NCI-H345 (cell line): ENCODE measurements around the gene RPP25.
"Not testable (repeated sequence)": the region's sequence is repeated elsewhere in the genome, so short reads cannot be mapped to it uniquely, and the experiment has no call there.

Source experiments
- DNase-seq: peaks from one replicate; lab custom pipeline; 2025; lab: John Stamatoyannopoulos, UW

Gene RPP25

DNA sequence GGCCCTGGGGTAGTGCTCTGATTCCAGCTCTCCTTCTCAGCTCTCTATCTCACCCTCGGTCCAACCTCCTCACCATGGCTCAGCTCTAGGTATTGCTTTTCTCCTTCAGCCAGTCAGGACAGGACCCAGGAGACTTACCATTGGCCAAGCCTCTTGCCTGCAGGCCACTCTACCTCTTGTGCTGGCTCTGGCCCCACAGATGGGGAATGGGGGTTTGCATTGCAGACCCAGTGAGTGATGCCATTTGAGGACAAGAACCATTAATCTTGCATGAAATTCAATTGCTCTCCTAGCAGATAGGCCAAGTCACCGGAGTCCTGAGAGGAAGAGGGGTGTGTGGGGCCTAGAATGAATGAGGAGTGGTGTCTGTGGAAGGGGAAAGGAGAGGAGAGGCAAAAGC, 6.1 kb upstream of the RPP25 start:
- no peak for DNase-seq

DNA sequence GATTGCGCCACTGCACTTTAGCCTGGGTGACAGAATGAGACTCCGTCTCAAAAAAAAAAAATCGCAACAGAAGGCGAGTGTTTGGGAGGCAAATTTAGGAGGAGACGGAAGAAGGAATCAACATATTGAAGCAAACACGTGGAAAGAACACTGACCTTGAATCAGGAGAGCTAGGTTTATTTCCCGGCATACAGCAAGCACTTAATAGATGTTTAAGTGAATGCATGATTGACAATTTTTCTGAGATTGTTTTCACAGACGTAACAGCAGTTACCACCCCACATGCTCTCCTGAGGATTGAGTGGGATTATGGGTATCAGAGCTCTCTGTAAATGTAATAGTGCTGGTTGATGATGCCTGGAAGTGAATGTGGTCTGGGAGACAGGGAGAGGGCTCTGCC, 5.6 kb upstream of the RPP25 start:
- no peak for DNase-seq

DNA sequence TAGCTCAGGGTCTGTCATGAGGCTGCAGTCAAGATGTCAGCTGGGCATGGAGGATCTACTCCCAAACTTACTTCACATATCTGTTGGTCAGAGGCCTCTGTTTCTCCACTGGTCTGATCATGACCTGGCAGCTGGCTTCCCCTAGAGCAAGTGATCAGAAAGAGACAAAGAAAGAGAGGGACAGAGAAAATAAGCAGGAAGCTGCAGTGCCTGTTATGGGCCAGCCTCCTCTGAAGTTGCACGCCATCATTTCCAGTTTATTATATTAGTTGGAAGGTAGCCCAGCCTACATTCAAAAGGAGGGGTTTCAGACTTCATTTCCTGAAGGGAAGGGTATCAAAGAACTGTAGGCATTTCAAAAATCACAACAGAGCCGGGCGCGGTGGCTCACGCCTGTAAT, 5.0 kb upstream of the RPP25 start:
- no peak for DNase-seq

DNA sequence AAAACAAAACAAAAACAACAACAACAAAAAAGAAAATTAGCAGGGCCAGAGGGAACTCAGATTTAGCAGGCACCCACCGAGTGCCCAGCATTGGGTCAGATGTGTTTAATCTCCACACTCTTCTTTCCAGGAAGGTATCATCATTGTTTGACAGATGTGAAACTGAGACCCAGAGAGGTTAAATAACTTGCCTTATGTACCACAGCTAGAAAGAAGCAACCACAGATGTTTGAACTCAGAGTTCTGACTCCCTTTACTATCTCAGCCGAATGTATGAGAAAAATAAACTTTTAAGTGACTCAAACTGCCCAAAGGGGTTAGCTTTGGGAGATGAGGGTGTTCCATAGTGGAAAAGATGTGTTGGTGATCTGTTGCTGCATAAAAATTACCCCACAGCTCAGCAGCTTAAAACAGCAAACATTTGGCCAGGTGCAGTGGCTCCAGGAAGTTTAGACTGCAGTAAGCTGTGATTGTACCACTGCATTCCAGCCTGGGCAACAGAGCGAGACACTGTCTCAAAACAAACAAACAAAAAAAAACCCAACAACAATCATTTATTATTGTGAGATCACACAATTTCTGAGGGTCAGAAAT, 4.5 kb upstream of the RPP25 start:
- no peak for DNase-seq

DNA sequence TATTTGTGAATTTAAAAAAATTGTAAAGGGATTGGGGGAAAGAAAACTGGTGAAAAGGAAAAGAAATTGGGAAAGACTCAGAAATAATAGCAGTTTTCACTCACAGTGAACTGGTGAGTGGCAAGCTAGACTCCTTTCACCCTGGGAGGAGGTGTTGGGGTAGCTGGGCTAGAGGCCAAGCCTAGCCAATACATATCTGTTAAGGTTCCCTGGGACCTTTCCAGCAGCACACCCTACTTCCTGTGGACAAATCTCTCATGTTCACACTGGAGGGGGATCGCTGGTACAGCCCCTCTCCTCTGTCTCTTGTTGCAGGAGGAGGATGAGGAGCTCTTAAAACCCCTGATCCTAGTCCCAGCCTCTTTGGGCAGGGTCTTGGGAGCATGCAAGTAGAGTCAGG, 3.7 kb upstream of the RPP25 start:
- no peak for DNase-seq

DNA sequence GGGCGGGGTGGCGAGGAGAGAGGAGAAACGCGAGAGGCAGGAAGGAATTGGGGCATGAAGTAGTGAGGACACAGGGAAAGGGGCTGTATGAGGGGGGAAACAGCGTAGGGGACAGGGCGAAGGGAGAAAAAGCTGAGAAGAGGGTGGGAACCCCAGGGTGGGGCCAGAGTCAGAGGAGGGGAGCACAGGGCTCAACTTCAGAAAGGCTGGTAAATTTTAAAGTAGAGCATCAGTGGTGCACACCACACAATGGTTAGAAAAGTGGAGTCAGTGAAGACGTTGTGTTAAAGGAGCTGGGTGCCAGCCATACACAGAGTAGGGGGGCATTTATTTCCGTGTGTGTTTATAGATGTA, 3.0 kb upstream of the RPP25 start:
- no peak for DNase-seq

DNA sequence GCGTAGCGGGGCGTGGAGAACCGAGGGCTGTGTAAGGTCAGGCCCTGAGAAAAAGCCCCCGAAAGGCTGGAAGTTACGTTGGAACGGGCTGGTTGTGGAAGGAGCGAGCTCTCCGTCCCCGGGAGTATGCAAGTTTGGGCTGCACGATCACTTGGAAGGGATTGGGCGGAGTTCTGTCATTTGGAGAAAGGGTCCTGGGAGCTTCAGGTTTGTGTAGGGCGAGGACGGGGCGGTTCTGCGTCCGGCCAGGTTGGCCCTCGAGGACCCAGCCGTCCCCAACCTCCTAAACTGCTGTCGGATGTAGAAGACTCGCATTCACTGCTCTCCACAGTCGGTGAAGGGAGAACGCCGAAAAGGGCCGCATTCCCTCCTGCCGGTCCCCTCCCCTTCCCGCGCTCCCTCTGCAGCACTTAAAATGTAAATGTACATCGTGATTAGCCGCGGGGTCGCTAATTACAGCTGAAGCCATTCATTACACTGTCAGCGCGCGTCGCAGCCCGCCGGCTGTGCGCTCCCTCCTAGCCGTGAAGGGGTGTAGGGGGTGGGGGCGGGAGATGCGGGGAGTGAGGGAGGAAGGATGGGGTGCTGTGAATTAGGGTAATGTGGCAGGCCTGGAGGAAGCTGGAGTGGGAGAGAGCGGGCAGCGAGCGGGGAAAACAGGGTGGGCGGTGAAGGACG, 2.5 kb upstream of the RPP25 start:
- no peak for DNase-seq

DNA sequence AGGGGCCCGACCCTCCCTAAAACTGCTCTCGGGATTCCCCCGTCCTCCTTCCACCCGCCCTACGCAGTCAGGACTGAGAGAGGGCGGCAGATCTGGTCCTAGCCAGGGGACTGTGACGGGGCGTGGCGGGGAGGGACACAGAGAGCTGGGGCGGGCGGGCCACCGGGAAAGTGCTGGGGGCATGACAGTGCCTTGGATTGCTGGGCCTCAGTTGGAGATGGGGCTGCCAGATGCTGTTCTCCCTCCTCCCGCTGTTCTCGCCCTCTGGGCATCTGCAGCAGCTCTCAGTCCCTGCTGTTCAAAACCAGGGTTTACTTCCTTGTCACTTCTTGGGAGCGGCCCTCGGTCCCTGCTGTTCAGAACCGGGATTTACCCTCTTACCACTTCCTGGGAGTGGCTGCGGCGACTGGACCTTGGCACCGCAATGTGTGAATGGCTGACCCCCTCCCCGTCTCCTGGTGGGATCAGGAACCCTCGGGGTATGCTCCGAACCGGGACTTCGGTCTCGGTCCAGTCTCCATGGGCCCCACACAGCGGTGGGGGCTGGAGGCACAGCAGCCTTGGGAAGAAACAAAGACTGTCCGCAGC, 1.8 kb upstream of the RPP25 start:
- no peak for DNase-seq

DNA sequence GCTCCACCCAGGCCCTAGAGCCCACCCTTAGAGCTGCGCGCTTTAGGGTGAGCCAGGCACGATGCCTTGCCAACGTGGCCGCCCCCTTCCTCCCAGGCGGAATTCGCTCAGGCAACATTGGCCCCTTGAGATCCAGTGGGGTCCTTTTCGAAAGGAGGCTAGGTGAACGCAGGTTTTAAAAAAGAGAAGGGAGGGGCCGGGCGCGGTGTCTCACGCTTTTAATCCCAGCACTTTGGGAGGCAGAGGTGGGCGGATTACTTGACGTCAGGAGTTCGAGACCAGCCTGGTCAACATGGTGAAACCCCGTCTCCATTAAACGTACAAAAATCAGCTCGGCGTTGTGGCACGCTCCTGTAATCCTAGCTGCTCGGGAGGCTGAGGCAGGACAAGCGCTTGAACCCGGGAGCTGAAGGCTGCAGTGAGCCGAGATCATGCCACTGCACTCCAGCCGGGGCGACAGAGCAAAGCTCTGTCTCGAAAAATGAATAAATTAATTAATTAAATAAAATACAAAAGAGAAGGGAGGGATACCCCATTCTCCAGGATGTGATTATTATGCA, 984 bp upstream of the RPP25 start:
- DNase-seq, result no peak

DNA sequence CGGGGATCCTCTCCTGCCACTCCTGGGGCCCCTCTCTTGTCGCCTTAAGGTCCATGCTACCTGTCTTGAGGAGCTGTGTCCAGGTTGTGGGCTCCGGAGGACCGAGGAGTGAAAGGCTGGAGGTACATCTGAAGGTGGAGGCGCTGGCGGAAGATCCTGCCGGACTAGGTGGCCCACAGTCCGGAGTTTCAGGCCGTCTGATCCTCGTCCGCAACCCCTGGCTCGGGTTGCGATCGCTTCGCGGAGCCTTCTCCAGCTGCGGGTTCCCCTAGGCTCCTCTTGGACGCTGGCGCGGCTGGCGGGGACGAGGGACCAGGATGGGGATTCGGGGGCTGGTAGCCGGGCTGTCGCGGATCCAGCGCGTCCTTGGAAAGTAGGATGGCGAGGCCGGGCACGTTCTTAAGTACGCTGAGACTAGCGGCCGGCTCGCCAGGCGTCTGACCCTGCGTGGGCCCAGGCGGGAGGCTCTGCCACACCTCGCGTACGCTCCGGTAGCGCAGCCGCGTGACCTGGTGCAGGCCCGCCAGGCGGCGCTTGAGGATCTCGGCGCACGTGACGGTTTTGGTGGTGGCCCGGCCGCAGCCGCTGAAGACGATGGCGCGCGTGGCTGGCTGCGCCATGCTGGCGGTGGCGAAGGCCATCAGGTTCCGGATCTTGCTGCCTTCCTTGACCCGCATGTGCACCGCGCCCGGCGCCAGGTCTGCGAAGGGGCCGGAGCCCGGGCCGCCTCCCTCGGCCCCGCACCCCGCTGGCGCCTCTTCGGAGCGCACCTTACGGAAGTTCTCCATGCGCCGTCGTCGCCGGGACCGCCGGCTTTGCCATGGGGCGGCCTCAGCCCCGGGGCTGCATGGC, 550 bp downstream of the RPP25 start:
- DNase-seq, result no peak

DNA sequence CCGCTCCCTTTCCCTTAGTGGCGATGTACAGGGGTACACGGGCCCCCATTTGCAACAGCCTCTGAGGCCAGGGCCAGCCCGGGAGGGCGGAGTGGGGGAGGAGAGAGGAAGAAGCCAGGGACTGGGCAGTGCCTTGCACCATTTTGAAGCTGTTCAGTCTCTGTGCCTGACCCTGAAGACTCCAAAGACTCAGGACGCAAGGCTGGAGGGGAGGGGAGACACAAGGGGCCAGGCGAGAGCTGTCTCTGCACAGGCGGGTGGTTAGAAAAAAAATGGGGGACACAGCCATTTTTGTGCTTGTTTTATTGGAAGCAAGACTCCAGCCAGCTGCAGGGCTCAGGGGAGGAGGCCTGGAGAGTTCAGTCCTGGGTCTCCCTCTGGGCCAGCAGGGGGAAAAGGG, 1.6 kb downstream of the RPP25 start:
- no peak for DNase-seq

DNA sequence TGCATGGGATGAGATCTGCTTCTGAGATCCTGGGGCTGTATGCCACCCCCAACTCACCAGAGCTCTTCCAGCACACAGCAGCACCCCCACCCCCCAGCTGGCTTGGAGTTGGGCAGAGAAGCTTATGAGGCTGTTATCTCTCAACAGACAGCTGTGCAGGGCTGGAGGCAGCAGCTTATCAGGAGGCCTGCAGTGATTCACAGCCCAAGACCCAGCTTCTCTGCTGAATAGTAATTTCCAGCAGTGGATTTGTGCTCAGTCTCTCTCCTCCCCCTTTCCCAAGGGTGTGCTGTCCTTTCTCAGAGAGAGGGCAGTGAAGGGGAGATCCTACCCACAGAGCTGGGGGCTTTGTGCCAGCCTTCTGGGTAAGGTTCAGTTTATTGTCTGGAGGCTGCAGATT, 2.1 kb downstream of the RPP25 start:
- no peak for DNase-seq

DNA sequence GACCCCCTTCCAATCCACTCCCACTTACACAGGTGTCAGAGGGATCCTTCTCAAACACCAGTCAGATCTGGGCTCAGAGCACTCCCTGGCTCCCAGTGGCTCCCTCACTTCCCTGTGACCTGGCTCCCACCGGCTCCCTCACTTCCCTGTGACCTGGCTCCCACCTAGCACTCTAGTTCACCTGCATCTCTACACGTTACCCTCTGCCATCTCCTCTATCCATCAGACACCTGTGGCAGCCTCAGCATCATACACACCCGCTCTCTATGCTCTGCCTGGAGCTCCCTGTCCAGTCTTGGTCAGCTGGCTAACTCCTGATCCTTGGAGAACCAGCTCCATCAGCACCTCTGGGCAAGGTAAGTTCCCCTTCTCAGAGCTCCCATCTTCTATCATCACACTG, 5.6 kb downstream of the RPP25 start:
- no peak for DNase-seq

DNA sequence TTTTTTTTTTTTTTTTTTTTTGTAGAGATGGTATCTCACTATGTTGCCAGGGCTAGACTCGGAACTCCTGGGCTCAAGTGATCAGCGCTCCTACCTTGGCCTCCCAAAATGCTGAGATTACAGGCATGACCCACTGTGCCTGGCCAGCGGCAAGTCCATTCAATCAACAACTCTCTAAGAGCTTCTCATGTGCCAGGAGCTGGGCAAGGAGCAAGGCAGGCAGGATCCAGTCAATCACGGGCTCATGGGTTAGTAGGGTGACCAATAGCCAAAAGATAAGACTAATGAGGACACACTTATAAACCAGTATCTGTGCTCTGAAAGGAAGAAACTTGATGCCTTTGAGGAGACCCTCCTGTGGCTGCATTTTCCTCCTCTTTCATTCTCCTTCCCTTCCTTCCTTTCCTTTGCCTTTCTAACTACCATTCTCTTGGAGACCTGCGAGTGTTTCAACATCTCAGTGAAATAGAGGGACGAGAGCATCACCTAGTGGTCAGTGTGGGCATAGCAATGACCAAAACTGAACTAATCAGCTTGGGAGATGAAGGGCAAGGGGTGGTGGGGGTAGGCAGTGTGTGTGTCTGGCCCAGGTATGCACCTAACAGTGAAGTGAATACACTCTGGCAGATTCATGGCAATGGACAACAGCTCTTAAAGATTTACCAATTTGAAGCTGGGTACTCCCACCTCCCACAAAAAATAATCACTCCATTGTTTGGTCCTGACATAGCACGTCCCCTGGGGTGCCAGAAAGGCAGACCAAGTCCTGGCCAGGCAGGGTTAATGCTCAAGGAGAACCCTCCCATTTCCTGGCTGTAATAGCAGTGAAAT, 6.3 kb downstream of the RPP25 start:
- DNase-seq, result peak; percentile 63

DNA sequence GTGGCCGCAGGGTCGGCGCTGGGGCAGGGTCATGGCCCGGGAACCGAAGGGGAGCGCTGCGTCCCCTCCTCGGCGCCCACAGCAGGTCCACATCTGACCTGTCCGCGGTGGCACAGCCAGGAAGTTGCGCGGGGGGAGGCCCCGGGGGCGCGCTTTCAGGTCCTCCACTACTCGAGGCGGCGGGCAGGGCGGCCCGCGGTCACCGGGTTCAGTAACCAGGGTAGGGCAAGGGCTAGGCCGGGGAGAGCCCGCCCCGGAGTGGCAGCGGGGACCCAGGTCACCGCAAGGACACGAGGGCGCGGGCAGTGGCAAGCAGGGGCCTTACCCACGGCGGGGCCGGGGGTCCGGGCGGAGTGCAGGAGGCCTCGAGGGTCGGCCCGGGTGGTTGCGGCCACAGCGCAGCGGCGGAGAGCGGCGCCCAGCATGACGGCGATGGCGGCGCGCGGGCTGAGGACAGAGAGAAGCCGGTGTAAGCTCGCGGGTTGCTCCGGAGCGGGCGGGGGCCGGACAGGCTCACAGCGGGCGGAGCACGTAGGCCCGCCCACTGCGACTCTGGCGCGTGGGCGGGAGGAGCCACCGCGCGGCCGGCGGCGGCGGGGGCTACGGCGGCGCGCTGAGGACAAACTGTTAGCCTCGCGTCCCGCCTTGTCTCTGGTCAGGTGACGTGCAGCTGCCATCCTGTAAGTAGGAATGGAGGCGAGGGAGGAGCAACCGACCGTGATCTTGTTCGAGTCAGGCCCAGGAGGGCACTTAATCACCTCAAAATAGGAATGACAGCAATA, 18.8 kb downstream of the RPP25 start, which contains the start of gene COX5A:
COX5A (minus strand) TSS at position 484 of the 782 bp plus-strand sequence; CDS start at position 425, 59 bp downstream.
- DNase-seq, result peak; percentile 91

DNA sequence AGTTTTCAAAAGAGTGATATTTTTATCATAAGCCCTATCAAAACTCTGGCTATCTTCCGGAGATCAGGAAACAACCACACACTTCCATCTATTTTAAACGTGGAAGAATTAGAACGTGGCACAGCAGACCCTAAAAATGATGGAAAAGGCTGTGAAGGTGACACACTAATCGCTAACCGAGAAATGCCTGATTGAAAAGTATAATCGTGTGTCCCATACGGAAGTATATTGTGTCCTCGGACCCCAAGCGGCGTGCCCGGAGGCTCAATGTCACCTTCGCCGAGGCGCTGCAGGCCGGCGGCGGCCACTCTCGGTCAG, 19.3 kb downstream of the RPP25 start:
- DNase-seq, result no peak

DNA sequence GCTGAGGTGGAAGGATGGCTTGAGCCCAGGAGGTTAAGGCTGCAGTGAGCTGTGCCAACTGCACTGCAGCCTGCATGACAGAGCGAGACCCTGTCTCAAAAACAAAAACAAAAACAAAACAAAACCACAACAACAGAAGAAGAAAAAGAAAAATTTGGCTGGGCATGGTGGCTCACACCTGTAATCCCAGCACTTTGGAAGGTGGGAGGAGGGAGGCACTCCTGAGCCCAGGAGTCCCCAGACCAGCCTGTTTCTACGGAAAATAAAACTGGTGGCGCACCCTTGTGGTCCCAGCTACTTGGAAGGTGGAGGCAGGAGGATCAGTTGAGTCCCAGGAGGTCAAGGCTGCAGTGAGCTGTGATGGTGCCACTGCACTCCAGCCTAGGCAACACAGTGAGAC, 21.4 kb downstream of the RPP25 start:
- DNase-seq, result not testable (repeated sequence)

DNA sequence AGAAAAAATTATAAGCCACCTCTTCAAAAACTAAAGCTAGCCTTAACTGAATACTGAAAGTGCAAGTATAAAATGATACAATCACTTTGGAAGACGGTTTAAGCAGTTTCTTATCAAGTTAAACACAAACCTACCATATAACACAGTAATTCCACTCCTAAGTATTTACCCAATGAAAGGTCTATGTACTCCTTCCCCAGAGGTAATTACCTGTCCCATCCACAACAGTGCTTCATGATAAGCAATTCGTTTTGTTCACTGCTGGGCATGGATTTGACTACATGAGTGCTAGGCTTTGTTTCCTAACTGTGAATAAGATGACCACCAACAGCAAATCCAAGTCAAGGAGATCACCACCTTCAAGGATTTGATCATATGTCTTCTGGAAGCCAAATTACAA, 23.0 kb downstream of the RPP25 start:
- DNase-seq, result no peak

DNA sequence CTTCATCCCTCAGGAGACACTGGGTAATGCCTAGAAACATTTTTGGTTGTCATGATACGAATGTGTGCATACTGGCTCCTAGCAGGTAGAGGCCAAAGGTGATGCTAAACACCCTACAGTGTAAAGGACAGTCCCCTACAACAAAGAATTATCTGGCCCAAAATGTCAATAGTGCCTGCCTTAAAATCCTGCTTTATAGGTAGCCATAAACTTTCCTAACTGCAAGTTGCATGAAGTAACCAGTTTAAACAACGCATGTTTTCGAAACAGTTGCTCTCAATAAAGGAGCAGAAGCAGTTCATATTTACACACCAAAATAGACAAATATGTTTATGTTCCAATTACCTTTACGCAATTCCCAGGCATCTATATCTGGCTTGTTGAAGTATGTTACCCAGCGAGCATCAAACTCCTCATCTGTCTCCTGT, 27.8 kb downstream of the RPP25 start:
- DNase-seq, result no peak

DNA sequence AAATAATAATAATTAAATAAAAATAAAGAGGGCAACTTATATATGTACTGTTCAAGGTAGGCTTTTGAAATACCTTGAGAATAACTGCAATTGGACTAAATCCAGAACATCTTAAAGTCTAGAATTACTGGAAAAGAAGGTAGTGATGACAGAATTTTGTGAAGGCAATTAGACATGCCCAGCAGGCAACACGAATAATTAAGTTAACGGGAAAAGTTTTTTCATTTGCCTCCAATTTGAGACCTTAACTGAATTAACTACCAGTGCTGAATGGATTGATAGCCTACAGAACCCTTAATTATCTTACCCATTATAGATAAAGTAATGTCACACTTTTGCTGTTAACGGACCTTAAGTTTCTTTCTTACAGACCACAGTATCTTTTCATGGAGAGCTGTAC, 32.0 kb downstream of the RPP25 start:
- no peak for DNase-seq

DNA sequence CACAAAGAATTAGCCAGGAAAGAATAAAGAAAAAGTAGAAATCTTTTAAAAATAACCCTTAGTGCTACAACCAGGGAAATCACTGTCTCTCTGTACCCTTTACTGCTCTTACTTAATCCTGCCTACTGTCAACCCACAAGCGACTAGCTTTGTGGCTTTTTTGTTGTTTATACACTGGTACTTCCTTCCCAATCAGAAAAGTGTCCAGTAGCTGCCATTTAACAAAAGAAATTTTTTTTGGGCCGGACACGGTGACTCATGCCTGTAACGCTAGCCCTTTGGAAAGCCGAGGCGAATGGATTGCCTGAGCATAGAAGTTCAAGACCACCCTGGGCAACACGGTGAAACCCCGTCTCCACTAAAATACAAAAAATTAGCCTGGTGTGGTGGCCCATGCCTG, 36.1 kb downstream of the RPP25 start:
- DNase-seq, result no peak
